ENCODE results near the gene BLOC1S5.
A peak's percentile ranks its signal among the peaks of the same experiment; 100 is the strongest.
"Not testable (repeated sequence)": the region's sequence is repeated elsewhere in the genome, so short reads cannot be mapped to it uniquely, and the experiment has no call there.

Gene BLOC1S5

GRCh38 chr6:8080362-8081151, 16.4 kb upstream of the BLOC1S5 start:
- DNase-seq, result no peak

GRCh38 chr6:8079126-8079525, 14.9 kb upstream of the BLOC1S5 start:
- DNase-seq, result no peak

DNA sequence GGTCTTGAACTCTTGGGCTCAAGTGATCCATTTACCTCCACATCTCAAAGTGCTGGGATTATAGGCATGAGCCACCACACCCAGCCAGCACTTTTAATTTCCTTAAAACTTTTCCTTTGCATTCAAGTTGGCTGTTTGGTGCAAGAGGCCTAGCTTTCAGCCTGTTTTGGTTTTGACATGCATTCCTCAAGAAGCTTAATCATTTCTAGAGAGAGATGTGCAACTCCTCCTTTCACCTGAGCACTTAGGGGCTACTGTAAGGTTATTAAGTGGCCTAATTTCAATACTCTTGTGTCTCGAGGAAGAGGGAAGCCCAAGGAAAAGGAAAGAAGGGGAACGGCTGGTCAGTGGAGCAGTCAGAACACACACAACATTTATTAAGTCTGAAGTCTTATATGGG, 13.8 kb upstream of the BLOC1S5 start:
- no peak for DNase-seq

- DNase-seq, result no peak
Measured at GRCh38 chr6:8075704-8076103, 11.5 kb upstream of the BLOC1S5 start.

- no peak for DNase-seq
Measured at GRCh38 chr6:8075185-8075584, 11.0 kb upstream of the BLOC1S5 start.

DNA sequence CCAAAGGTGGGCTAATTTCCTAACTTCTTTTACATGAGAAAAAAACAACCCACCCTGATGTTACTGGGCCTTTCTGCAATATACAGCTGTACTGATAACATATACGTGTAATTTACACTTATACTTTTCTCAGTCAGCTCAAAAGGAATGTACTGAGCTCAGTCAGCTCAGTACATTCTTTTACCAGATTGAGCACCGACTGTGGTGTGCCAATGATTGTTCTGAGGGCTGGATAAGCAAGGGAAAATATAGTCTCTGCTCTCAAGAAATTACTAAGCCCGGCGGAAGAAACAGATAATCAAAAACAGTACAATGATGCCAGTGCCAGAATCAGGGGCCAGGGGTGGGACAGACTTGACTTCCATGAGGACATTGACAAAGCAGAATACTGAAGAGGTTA, 10.0 kb upstream of the BLOC1S5 start:
- no peak for DNase-seq

DNA sequence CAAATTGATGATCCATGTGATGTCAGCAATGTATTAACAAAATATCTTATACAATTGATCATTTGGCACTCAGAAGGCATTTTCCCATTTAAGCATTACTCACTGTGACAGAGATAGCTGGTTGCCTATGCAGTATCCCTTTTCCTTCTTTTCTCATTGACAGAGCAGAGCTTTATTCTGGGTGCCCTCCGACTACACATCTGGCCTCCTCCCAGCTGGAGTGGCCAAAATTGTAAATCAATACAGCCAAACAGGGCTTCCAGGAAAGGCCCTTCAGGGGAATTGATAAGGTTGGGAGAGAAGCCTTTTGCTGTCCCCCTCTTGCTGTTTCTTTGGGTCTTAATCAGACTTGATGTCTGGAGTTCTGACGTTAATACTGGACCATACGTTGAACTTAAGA, 9.6 kb upstream of the BLOC1S5 start:
- no peak for DNase-seq

DNA sequence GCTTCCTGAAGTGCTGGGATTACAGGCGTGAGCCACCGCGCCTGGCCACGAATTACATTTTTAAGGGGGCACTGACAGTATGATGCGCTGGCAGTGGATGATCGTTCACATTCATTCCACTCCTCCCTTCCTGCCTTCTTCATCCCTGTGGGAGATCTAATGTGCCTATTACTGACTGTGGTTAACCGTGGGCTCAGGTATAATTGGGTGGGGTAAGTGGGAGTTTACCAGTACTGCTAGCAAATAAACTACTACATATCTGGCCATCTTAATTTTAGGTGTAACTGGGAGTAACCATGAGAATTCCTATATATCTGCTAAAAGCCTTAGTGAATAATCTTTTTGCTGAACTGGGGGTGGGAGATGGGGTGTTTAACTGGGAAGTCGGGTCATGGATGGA, 6.5 kb upstream of the BLOC1S5 start:
- no peak for DNase-seq

DNA sequence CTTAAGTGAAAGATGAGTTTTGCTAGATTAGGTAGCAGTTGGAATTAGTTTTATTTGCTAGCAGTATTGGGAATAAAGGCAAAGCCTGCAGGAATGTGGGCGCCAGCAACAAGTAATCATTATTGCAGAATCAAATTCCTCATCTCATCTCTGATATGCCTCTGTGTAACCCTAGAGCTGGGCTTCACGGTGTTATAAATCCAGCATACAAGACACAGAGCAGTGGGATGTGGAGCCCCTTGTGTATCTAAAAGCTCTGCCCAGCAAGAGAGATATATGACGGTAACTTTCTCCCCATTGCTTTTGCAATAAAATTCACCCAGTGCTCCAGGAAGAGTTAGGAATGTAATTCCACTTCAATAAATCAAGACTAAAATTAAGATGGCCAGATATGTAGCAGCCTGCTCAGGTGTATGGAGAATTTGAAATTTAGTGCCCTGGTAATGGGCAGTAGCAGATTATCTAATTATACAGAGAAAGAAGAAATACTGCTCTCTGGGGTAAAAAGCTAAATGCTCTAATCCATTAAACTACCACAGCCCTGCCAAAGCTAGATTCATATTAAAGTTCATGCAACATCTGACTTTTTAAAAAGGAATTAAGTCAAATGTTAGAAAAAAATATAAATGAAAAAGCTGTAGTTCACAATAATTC, 5.6 kb upstream of the BLOC1S5 start:
- DNase-seq, result no peak

DNA sequence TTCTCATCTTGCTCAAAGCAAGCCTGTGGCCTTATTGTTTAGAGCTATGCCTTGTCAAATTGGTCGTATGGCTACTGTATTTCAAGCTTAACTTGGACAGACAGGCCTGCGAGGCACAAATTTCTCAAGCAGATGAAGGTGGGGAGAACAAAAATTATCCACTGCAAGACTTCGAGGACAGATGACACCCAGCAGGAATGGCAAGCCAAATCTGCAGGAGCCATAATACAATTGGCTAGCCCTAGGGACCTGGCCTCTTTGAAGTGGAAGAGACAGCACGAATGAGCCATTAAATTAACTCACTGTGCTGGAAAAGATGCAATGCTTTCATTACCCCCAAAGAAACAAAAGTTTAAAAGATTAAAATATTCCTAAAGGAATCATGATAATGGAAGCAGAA, 5.0 kb upstream of the BLOC1S5 start:
- DNase-seq, result no peak

DNA sequence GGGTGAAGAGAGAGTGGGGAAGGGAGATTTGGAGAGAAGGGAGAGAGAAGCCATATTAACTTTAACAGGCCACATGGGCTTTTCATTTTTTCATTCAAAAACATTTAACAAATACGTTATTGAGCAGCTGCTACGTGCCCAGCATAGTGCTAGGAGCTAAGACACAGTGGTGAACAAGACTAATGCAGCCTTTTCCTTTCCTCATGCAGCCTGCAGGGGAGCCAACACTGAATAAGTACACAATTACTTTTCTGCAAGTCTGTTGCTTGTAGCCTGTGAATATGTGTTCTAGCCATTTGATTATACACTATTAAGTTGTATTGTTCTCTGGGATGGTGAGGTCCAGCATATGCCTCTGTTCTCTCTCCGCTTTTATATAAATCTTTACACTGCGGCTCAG, 1.9 kb upstream of the BLOC1S5 start:
- no peak for DNase-seq

GRCh38 chr6:8065519-8065911, 1.3 kb upstream of the BLOC1S5 start:
- no peak for DNase-seq

- no peak for DNase-seq
Measured at GRCh38 chr6:8064638-8065518, 689 bp upstream of the BLOC1S5 start.

GRCh38 chr6:8061736-8062135, 2.5 kb downstream of the BLOC1S5 start:
- DNase-seq, result no peak

DNA sequence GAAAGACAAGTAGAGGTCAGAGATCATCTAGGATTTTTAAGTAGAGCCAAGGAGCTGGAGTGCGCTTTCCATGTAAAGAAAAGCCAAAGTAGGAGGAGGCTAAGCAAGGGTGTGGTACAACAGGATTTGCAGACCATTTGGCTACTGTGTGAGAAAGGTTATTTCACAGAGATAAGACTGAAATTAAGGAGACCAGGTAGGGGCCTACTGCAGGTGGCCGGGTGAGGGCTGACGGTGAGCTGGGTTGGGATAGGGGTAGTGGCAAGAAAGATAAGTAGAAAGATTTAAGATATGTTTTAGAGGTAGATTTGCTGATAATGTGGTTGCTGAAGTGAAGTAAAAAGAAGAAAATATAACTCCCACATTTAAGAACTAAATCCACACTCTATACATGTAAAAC, 3.8 kb downstream of the BLOC1S5 start:
- no peak for DNase-seq

GRCh38 chr6:8059129-8059528, 5.1 kb downstream of the BLOC1S5 start:
- DNase-seq, result peak; percentile 14

- no peak for DNase-seq
Measured at GRCh38 chr6:8057793-8058192, 6.4 kb downstream of the BLOC1S5 start.

DNA sequence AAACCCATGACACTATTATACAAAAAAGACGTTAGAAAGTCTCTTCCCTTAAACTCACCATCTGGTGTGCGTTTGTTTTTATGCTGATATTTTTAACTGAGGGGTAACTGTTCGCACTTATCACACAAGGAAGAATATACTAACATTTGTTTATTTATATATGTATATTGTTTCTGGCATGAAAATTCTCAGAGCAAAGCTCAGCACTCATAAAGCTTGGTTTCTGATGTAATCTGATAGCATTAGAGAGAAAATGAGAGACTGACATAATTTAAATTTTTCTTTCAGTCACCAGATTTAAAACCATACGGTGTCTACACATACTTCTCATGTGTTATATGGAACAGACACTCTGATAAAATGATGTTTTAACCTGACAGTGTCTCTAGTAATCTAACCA, 6.9 kb downstream of the BLOC1S5 start:
- DNase-seq, result no peak

DNA sequence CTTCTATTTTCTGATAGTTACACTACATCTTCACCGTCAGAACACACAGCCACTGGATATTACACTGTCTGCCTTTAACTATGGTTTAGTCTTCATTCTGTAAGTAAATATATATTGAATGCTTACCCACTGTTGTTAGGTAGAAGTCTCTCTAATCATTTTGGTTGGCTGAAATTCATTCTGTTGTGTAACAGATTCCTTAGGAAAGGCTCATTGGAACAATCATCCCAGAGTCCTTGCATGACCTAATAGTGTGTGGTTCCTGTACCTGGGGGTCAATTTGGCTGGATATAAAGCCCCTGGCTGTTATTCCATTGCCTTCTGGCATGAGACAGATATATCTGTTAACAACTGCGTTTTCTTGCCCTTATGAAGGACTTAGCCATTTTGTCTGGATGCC, 9.9 kb downstream of the BLOC1S5 start:
- DNase-seq, result no peak

GRCh38 chr6:8047541-8048292, 16.5 kb downstream of the BLOC1S5 start:
- DNase-seq, result no peak

- not testable (repeated sequence) for DNase-seq
Measured at GRCh38 chr6:8045769-8046168, 18.4 kb downstream of the BLOC1S5 start.

DNA sequence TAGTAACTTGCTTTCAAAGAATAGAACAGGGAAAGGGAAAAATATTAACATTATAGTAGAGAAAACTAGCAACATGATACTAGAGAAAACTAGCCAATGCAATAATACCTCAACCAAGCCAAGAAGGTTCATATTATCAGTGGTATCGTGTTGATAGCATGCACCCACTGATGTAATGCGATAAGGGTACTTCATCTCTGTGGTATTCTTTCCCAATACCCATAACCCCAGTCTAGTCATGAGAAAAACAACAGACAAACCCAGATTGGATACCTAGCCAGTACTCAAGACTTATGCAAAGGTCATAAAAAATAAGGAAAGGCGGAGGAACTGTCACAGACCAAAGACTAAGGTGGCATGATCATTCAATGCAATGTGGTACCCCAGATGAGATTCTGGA, 21.0 kb downstream of the BLOC1S5 start:
- DNase-seq, result no peak

Data from NCI-H2171 treated with DMSO at 0.1 percent for 48 hours (cell line).